ENCODE data around the gene AGO1. TPM values are rescaled to one million over a fixed set of nuclear protein-coding genes. Genes with fewer than 3 reads are reported as not detected.

AGO1 gene
- total and polyA plus RNA-seq, 2 donors: 3.7 to 6.1 TPM

- no peaks in the 10 kb centered on the region for H3K4me1 ChIP-seq (ENCODE audit: control insufficient read depth in 2 of 2, insufficient read depth in 2 of 2, low read length in 2 of 2)
- H3K36me3 ChIP-seq (ENCODE audit: control insufficient read depth in 2 of 2, insufficient read depth in 2 of 2, low read length in 1 of 2): peaks cover 3 to 11% of the 10 kb centered on the region in 2 donors
- no peaks in the 10 kb centered on the region for H3K27me3 ChIP-seq (ENCODE audit: control insufficient read depth in 2 of 2, insufficient read depth in 1 of 2, low read length in 1 of 2)
- no peak for DNase-seq (ENCODE audit: low read depth in 6 of 9, low spot score in 9 of 9)
- H3K4me3 ChIP-seq (ENCODE audit: low read length in 2 of 2): no peak overlapping the region
- 100% methylated on average over 1 of the region's 1 CpG for WGBS
- H3K27ac ChIP-seq (ENCODE audit: low read depth in 1 of 2, low read length in 1 of 2): no peak overlapping the region
- no peaks in the 10 kb centered on the region for H3K9me3 ChIP-seq (ENCODE audit: control insufficient read depth in 2 of 2, insufficient read depth in 1 of 2, low read length in 1 of 2)
These were observed 35.0 kb upstream of the AGO1 start for GRCh38 chr1:35847935-35848565.

DNA sequence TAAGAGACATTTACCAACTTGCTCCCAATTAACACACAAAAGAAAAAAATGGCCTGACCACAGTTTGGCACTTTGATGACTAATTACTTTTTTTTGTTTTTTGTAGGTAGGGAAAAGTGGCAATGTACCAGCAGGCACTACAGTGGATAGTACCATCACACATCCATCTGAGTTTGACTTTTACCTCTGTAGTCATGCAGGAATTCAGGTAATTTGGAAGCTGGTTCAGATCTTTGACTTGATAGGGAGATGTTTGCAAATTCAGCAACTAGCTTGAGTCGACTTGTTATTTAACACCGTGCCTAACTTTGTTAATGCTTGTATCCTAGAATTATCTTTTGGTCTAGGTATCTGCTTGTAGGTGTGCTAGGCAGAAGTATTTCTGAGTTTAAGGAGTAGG is 33.0 kb upstream of the AGO1 start:
- no peak for DNase-seq (ENCODE audit: low read depth in 6 of 9, low spot score in 9 of 9)
- Histone ChIP-seq H3K27me3 (ENCODE audit: control insufficient read depth in 2 of 2, insufficient read depth in 1 of 2, low read length in 1 of 2) (no peaks in the 10 kb centered on the region), H3K27ac (ENCODE audit: low read depth in 1 of 2, low read length in 1 of 2) (no peak overlapping the region), H3K9me3 (ENCODE audit: control insufficient read depth in 2 of 2, insufficient read depth in 1 of 2, low read length in 1 of 2) (no peaks in the 10 kb centered on the region), H3K4me1 (ENCODE audit: control insufficient read depth in 2 of 2, insufficient read depth in 2 of 2, low read length in 2 of 2) (no peaks in the 10 kb centered on the region), H3K4me3 (ENCODE audit: low read length in 2 of 2) (no peak overlapping the region), H3K36me3 (ENCODE audit: control insufficient read depth in 2 of 2, insufficient read depth in 2 of 2, low read length in 1 of 2) (peaks cover 6 to 15% of the 10 kb centered on the region in 2 donors)
- 92% methylated on average over 2 of the region's 2 CpGs for WGBS

- WGBS: 94% methylated on average over 5 of the region's 5 CpGs
- Histone ChIP-seq H3K4me3 (ENCODE audit: low read length in 2 of 2) (no peak overlapping the region), H3K27ac (ENCODE audit: low read depth in 1 of 2, low read length in 1 of 2) (no peak overlapping the region), H3K4me1 (ENCODE audit: control insufficient read depth in 2 of 2, insufficient read depth in 2 of 2, low read length in 2 of 2) (no peaks in the 10 kb centered on the region), H3K36me3 (ENCODE audit: control insufficient read depth in 2 of 2, insufficient read depth in 2 of 2, low read length in 1 of 2) (peaks cover 10 to 19% of the 10 kb centered on the region in 2 donors), H3K9me3 (ENCODE audit: control insufficient read depth in 2 of 2, insufficient read depth in 1 of 2, low read length in 1 of 2) (no peaks in the 10 kb centered on the region), H3K27me3 (ENCODE audit: control insufficient read depth in 2 of 2, insufficient read depth in 1 of 2, low read length in 1 of 2) (no peaks in the 10 kb centered on the region)
- DNase-seq (ENCODE audit: low read depth in 6 of 9, low spot score in 9 of 9): no peak
These were observed 32.3 kb upstream of the AGO1 start for GRCh38 chr1:35850716-35851115.

- no peak for DNase-seq (ENCODE audit: low read depth in 6 of 9, low spot score in 9 of 9)
- no peaks in the 10 kb centered on the region for H3K27me3 ChIP-seq (ENCODE audit: control insufficient read depth in 2 of 2, insufficient read depth in 1 of 2, low read length in 1 of 2)
- peaks cover 16 to 22% of the 10 kb centered on the region in 2 donors for H3K36me3 ChIP-seq (ENCODE audit: control insufficient read depth in 2 of 2, insufficient read depth in 2 of 2, low read length in 1 of 2)
These were observed 31.7 kb upstream of the AGO1 start for GRCh38 chr1:35851132-35851869.

GRCh38 chr1:35852241-35852640 is 30.8 kb upstream of the AGO1 start:
- Histone ChIP-seq H3K4me3 (ENCODE audit: low read length in 2 of 2) (no peak overlapping the region), H3K36me3 (ENCODE audit: control insufficient read depth in 2 of 2, insufficient read depth in 2 of 2, low read length in 1 of 2) (peaks cover 16 to 17% of the 10 kb centered on the region in 2 donors), H3K9me3 (ENCODE audit: control insufficient read depth in 2 of 2, insufficient read depth in 1 of 2, low read length in 1 of 2) (no peaks in the 10 kb centered on the region), H3K27ac (ENCODE audit: low read depth in 1 of 2, low read length in 1 of 2) (no peak overlapping the region), H3K27me3 (ENCODE audit: control insufficient read depth in 2 of 2, insufficient read depth in 1 of 2, low read length in 1 of 2) (no peaks in the 10 kb centered on the region), H3K4me1 (ENCODE audit: control insufficient read depth in 2 of 2, insufficient read depth in 2 of 2, low read length in 2 of 2) (no peaks in the 10 kb centered on the region)
- WGBS: 46% methylated on average over 2 of the region's 2 CpGs
- DNase-seq (ENCODE audit: low read depth in 6 of 9, low spot score in 9 of 9): no peak

More at GRCh38 chr1:35851132-35851869, 31.7 kb upstream of the AGO1 start:
- H3K27ac ChIP-seq (ENCODE audit: low read depth in 1 of 2, low read length in 1 of 2): peak overlapping the region in 1 of 2 donors; percentile 19
- 95% methylated on average over 3 of the region's 3 CpGs for WGBS
- H3K4me1 ChIP-seq (ENCODE audit: control insufficient read depth in 2 of 2, insufficient read depth in 2 of 2, low read length in 2 of 2): no peaks in the 10 kb centered on the region
- no peak overlapping the region for H3K4me3 ChIP-seq (ENCODE audit: low read length in 2 of 2)
- no peaks in the 10 kb centered on the region for H3K9me3 ChIP-seq (ENCODE audit: control insufficient read depth in 2 of 2, insufficient read depth in 1 of 2, low read length in 1 of 2)

- no peaks in the 10 kb centered on the region for H3K9me3 ChIP-seq (ENCODE audit: control insufficient read depth in 2 of 2, insufficient read depth in 1 of 2, low read length in 1 of 2)
- H3K36me3 ChIP-seq (ENCODE audit: control insufficient read depth in 2 of 2, insufficient read depth in 2 of 2, low read length in 1 of 2): peaks cover 16 to 17% of the 10 kb centered on the region in 2 donors
- no peak overlapping the region for H3K27ac ChIP-seq (ENCODE audit: low read depth in 1 of 2, low read length in 1 of 2)
- 92% methylated on average over 9 of the region's 9 CpGs for WGBS
- no peak overlapping the region for H3K4me3 ChIP-seq (ENCODE audit: low read length in 2 of 2)
- DNase-seq (ENCODE audit: low read depth in 6 of 9, low spot score in 9 of 9): no peak
- no peaks in the 10 kb centered on the region for H3K4me1 ChIP-seq (ENCODE audit: control insufficient read depth in 2 of 2, insufficient read depth in 2 of 2, low read length in 2 of 2)
- no peaks in the 10 kb centered on the region for H3K27me3 ChIP-seq (ENCODE audit: control insufficient read depth in 2 of 2, insufficient read depth in 1 of 2, low read length in 1 of 2)
These were observed 27.9 kb upstream of the AGO1 start for GRCh38 chr1:35854989-35855700.

DNA sequence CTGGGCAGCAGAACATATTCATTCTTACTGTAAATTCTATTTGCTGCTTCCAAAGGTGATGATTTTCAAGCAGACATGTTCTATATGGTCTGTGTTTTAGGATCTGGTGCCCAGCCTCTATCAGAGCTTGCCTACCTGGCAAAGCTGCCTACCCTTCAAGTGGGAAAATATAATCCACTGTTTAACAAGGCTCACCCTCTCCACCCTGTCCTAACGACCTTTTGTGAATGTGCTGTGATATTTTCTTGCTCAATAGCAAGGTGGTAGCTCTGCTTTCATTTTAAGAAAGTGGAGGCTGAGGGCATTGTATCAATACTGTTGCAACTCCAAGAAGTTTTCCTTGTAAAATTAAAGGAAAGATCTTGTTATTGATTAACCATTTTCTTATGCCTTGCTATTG is 26.0 kb upstream of the AGO1 start:
- Histone ChIP-seq H3K4me3 (ENCODE audit: low read length in 2 of 2) (no peak overlapping the region), H3K36me3 (ENCODE audit: control insufficient read depth in 2 of 2, insufficient read depth in 2 of 2, low read length in 1 of 2) (peaks cover 12 to 13% of the 10 kb centered on the region in 2 donors), H3K27me3 (ENCODE audit: control insufficient read depth in 2 of 2, insufficient read depth in 1 of 2, low read length in 1 of 2) (no peaks in the 10 kb centered on the region), H3K4me1 (ENCODE audit: control insufficient read depth in 2 of 2, insufficient read depth in 2 of 2, low read length in 2 of 2) (no peaks in the 10 kb centered on the region), H3K27ac (ENCODE audit: low read depth in 1 of 2, low read length in 1 of 2) (no peak overlapping the region), H3K9me3 (ENCODE audit: control insufficient read depth in 2 of 2, insufficient read depth in 1 of 2, low read length in 1 of 2) (no peaks in the 10 kb centered on the region)
- no peak for DNase-seq (ENCODE audit: low read depth in 6 of 9, low spot score in 9 of 9)
- 96% methylated on average over 1 of the region's 1 CpG for WGBS

DNA sequence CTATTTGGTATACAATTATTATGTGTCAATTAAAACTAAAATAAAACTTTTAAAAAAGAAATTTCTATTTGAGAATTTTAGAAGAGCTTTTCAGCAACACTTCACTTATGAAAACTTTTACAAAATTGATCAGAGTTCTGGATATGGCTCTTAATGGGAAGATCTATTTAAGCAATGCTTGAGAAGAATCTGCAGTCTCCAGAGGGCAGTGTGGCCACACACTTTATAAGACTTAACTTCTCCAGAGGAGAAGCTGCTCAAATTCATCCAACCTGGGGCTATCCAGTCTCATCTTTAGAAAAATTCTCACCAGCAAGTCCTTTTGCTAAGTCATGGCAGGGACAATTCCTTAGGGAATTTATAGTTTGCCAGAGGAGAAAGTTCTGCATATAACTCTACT is 25.2 kb upstream of the AGO1 start:
- no peak overlapping the region for H3K27ac ChIP-seq (ENCODE audit: low read depth in 1 of 2, low read length in 1 of 2)
- H3K4me3 ChIP-seq (ENCODE audit: low read length in 2 of 2): no peak overlapping the region
- H3K36me3 ChIP-seq (ENCODE audit: control insufficient read depth in 2 of 2, insufficient read depth in 2 of 2, low read length in 1 of 2): peaks cover 12 to 13% of the 10 kb centered on the region in 2 donors
- no peaks in the 10 kb centered on the region for H3K27me3 ChIP-seq (ENCODE audit: control insufficient read depth in 2 of 2, insufficient read depth in 1 of 2, low read length in 1 of 2)
- no peak for DNase-seq (ENCODE audit: low read depth in 6 of 9, low spot score in 9 of 9)
- H3K9me3 ChIP-seq (ENCODE audit: control insufficient read depth in 2 of 2, insufficient read depth in 1 of 2, low read length in 1 of 2): no peaks in the 10 kb centered on the region
- H3K4me1 ChIP-seq (ENCODE audit: control insufficient read depth in 2 of 2, insufficient read depth in 2 of 2, low read length in 2 of 2): no peaks in the 10 kb centered on the region

- no peaks in the 10 kb centered on the region for H3K4me1 ChIP-seq (ENCODE audit: control insufficient read depth in 2 of 2, insufficient read depth in 2 of 2, low read length in 2 of 2)
- H3K9me3 ChIP-seq (ENCODE audit: control insufficient read depth in 2 of 2, insufficient read depth in 1 of 2, low read length in 1 of 2): no peaks in the 10 kb centered on the region
- no peak for DNase-seq (ENCODE audit: low read depth in 6 of 9, low spot score in 9 of 9)
- no peaks in the 10 kb centered on the region for H3K27me3 ChIP-seq (ENCODE audit: control insufficient read depth in 2 of 2, insufficient read depth in 1 of 2, low read length in 1 of 2)
- no peak overlapping the region for H3K27ac ChIP-seq (ENCODE audit: low read depth in 1 of 2, low read length in 1 of 2)
- H3K4me3 ChIP-seq (ENCODE audit: low read length in 2 of 2): no peak overlapping the region
- peaks cover 3 to 5% of the 10 kb centered on the region in 2 donors for H3K36me3 ChIP-seq (ENCODE audit: control insufficient read depth in 2 of 2, insufficient read depth in 2 of 2, low read length in 1 of 2)
- 22% methylated on average over 3 of the region's 3 CpGs for WGBS
These were observed 22.3 kb upstream of the AGO1 start for GRCh38 chr1:35860696-35861095.

All from thymus (tissue), 11 donors.